Activated naive CD4-positive, alpha-beta T cell treated with anti-CD3 and anti-CD28 coated beads, Interleukin-2, amount 10 ng/mL, durations not matched to agents 7 days and 5 days (primary cell): ENCODE results near the gene NPTN.

Experiments
- CTCF ChIA-PET: fragments of 350-600 bp; sonication (Branson Sonifier 250); formaldehyde crosslinking; loops from one replicate; lab custom pipeline; 2021; ENCODE audit warnings: antibody characterized with exemption; lab: Charles Lee
- DNase-seq: peaks from one replicate; pipeline ENCODE4 v3.0.0-alpha.2; 2020
- H3K27ac Mint-ChIP-seq: one replicate; pipeline ENCODE4 v1.8.0; 2021; ENCODE audit warnings: mild to moderate bottlenecking, moderate library complexity, mixed read lengths
- H3K27me3 Mint-ChIP-seq: one replicate; pipeline ENCODE4 v1.8.0; 2021; ENCODE audit warnings: mild to moderate bottlenecking, mixed read lengths
- H3K36me3 Mint-ChIP-seq: one replicate; pipeline ENCODE4 v1.8.0; 2021; ENCODE audit warnings: mixed read lengths
- H3K4me1 Mint-ChIP-seq: one replicate; pipeline ENCODE4 v1.8.0; 2021; ENCODE audit warnings: mixed read lengths
- H3K4me3 Mint-ChIP-seq: one replicate; pipeline ENCODE4 v1.8.0; 2021; ENCODE audit warnings: mild to moderate bottlenecking, moderate library complexity, mixed read lengths
- H3K9me3 Mint-ChIP-seq: one replicate; pipeline ENCODE4 v1.8.0; 2021; ENCODE audit warnings: mixed read lengths

Gene NPTN

DNA sequence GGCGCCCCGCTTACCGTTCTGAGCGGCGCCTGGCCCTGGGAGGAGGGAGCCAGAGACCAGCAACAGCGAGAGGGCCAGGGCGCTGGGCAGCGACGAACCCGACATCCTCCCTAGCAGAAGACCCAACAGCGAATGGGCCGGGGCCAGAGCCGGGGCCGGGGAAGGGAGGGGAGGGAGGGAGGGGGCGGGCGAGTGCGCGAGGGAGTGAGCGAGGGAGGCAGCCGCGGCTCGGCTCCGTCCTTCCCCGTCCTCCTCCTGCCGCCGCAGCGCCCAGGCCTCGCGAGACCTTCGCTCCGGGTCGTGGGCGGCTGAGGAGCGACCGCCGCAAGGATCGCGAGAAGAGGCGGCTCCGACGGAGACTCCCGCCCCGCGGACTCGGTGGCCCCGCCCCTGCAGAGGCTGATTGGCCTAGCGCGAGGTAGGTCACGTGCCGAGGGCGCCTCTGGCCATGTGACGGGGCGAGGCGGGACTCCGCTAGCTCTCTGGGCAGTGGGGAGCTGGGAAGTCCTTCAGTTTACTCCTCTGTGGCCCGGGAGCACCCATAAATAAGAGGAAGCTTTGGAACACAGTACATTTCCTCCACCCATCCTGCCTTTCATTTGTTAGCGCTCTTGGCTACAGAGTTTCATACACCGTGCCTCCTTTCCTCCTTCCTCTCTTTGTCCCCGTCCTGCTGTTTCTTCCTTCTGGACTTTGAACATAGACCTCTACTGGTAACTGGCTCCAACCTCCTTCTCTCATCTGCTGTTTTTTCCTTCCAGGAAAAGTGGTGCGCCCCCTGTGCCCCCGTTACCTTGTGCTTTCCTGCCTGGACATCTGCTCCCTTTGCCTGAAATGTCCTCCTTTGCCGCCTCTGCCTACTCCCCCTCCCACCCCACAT, at the start of gene NPTN:
Gene NPTN, minus strand, starts transcription at position 279 of the 880 bp plus-strand sequence. Its CDS starts 174 bp downstream, at position 105.
- Mint-ChIP-seq H3K27ac (peak within 1 kb of the TSS; percentile 78), H3K36me3 (peaks cover 2% of the 10 kb centered on the region), H3K9me3 (no peaks in the 10 kb centered on the region), H3K4me1 (peaks cover 37% of the 10 kb centered on the region), H3K27me3 (peaks cover 20% of the 10 kb centered on the region), H3K4me3 (peak within 1 kb of the TSS; percentile 81)
- CTCF ChIA-PET, result interaction anchor here (1.0 to 14.2 kb wide), 6 partner anchors 11 to 848 kb away, joined by 3 to 275 read pairs (median 5); no protein-coding TSS in a partner anchor
- peak; percentile 98 for DNase-seq

GRCh38 chr15:73682600-73683090, 49.5 kb upstream of the NPTN start:
- DNase-seq, result no peak
- Mint-ChIP-seq H3K9me3 (no peaks in the 10 kb centered on the region), H3K4me3 (no peak overlapping the region), H3K4me1 (peaks cover 6% of the 10 kb centered on the region), H3K36me3 (no peaks in the 10 kb centered on the region), H3K27ac (no peak overlapping the region), H3K27me3 (peaks cover 78% of the 10 kb centered on the region)
- CTCF ChIA-PET, result interaction anchor here (0.6 to 1.3 kb wide), 5 partner anchors 16 to 73 kb away, joined by 3 to 4 read pairs (median 3); no protein-coding TSS in a partner anchor

DNA sequence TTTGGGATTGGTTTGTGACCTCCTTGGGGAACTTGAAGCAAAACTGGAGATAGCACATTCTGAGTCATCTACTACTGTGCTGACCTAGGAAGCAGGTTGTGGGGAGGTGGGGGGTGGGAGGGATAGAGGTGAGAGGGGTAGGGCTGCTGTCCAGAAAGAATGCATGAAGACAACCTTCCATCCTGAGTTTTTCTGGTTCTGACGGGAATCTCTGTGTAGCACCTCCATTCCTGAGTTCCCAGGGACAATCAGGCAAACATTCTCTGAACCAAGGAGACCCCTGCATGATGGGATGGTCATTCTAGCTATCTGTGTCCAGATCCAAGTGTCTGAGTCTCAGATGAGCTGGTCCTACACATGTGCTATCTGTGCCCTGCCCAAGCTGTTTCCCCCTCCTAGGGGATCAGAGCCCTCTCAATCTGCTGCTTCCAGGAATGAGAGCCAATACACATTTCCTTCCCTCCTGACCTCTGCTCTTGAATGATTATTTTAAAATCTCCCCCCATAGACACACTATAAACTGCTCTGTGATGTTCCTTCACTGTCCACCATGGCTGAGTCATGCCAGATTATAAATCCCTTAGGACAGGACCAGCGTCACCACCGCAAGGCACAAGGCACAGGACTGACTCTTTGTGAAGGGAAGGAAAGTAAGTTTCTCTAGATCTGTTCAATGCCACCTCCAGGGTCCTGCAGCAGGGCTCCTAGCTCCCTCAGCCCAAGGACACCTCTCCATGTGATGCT, 48.8 kb upstream of the NPTN start:
- no peak overlapping the region for H3K27ac Mint-ChIP-seq
- CTCF ChIA-PET, result interaction anchor here (0.6 to 1.3 kb wide), 4 partner anchors 19 to 72 kb away, joined by 3 read pairs; no protein-coding TSS in a partner anchor
- no peaks in the 10 kb centered on the region for H3K36me3 Mint-ChIP-seq
- peaks cover 72% of the 10 kb centered on the region for H3K27me3 Mint-ChIP-seq
- DNase-seq, result no peak
- peaks cover 6% of the 10 kb centered on the region for H3K4me1 Mint-ChIP-seq
- no peaks in the 10 kb centered on the region for H3K9me3 Mint-ChIP-seq
- no peak overlapping the region for H3K4me3 Mint-ChIP-seq

DNA sequence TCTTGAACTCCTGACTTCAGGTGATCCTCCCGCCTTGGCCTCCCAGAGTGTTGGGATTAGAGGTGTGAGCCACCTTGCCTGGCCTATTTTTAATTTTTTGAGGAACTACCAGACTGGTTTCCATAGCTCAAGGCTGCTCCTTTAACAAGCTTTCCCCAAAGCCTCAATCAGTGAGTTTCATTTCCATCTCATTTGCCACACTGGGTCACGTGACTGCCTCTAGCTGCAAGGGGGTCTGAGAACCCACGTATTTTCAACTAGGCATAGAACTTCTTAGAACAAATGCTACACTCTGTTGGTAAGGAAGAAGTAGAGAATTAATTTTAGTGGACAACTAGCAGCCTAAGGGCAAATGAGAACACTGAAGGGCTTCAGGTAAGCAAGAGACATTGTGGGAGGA, 47.9 kb upstream of the NPTN start:
- DNase-seq, result no peak
- CTCF ChIA-PET, result interaction anchor here (1.1 kb wide), 2 partner anchors 14 to 44 kb away, joined by 3 to 5 read pairs; no protein-coding TSS in a partner anchor
- Mint-ChIP-seq H3K4me3 (no peak overlapping the region), H3K27ac (no peak overlapping the region), H3K36me3 (no peaks in the 10 kb centered on the region), H3K9me3 (no peaks in the 10 kb centered on the region), H3K4me1 (peaks cover 6% of the 10 kb centered on the region), H3K27me3 (peaks cover 62% of the 10 kb centered on the region)

- no peak overlapping the region for H3K4me3 Mint-ChIP-seq
- CTCF ChIA-PET, result interaction anchor here (1.1 to 4.8 kb wide), 3 partner anchors 14 to 44 kb away, joined by 3 to 34 read pairs (median 5); no protein-coding TSS in a partner anchor
- DNase-seq, result no peak
- H3K4me1 Mint-ChIP-seq, result peaks cover 6% of the 10 kb centered on the region
- peaks cover 57% of the 10 kb centered on the region for H3K27me3 Mint-ChIP-seq
- no peaks in the 10 kb centered on the region for H3K9me3 Mint-ChIP-seq
- no peaks in the 10 kb centered on the region for H3K36me3 Mint-ChIP-seq
- H3K27ac Mint-ChIP-seq, result no peak overlapping the region
These were observed 47.4 kb upstream of the NPTN start for GRCh38 chr15:73680549-73680948.

GRCh38 chr15:73679964-73680363, 46.8 kb upstream of the NPTN start:
- Mint-ChIP-seq H3K36me3 (no peaks in the 10 kb centered on the region), H3K9me3 (no peaks in the 10 kb centered on the region), H3K4me3 (no peak overlapping the region), H3K27me3 (peaks cover 51% of the 10 kb centered on the region), H3K27ac (no peak overlapping the region), H3K4me1 (peaks cover 4% of the 10 kb centered on the region)
- CTCF ChIA-PET, result interaction anchor here (1.1 to 4.8 kb wide), 2 partner anchors 15 to 25 kb away, joined by 3 to 34 read pairs; no protein-coding TSS in a partner anchor
- no peak for DNase-seq

DNA sequence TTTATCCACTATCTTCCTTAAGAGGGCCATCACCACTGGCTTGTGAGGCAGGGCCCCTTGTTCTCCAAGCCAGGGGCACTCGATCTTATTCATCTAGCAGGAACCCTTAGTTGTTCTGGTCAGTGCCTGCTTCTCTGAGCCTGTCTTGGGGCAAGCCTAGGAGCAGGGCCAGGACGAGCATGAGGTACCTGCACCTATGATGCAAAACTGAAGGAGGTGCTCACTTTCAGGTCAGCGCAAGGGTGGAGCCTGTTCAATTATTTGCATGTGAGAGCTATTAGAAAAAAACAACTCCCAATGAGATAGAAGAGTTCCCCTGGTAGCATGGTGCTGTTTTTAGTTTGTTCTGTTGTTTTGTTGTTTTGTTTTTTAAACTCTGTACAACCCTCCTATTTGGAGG, 46.0 kb upstream of the NPTN start:
- Mint-ChIP-seq H3K4me1 (peaks cover 4% of the 10 kb centered on the region), H3K27ac (no peak overlapping the region), H3K9me3 (no peaks in the 10 kb centered on the region), H3K4me3 (no peak overlapping the region), H3K27me3 (peaks cover 46% of the 10 kb centered on the region), H3K36me3 (no peaks in the 10 kb centered on the region)
- DNase-seq, result no peak
- CTCF ChIA-PET, result interaction anchor here (2.7 to 4.8 kb wide), 4 partner anchors 12 to 43 kb away, joined by 15 to 50 read pairs (median 30); no protein-coding TSS in a partner anchor

DNA sequence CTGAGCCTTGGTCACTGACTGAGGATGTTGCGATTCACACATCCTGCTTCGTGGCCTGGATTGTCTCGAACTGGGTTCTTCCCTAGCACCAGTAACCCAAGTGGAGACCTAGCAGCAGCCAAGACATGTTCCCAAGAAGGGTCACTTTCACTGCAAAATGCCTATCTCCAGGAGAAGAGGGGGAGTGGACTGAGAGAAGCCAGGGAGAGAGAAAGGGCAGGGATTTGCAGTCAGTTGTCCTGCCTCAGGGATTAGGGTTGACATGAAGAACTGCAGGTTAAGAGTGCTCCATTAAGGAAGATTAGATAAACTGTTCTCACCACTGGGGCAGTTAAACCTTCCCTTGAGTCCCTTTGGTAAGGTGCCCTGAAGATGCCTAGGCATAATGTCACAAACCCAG, 45.3 kb upstream of the NPTN start:
- CTCF ChIA-PET, result interaction anchor here (1.3 to 4.8 kb wide), 8 partner anchors 8 to 318 kb away, joined by 3 to 50 read pairs (median 21); no protein-coding TSS in a partner anchor
- H3K4me3 Mint-ChIP-seq, result no peak overlapping the region
- H3K27me3 Mint-ChIP-seq, result peaks cover 44% of the 10 kb centered on the region

DNA sequence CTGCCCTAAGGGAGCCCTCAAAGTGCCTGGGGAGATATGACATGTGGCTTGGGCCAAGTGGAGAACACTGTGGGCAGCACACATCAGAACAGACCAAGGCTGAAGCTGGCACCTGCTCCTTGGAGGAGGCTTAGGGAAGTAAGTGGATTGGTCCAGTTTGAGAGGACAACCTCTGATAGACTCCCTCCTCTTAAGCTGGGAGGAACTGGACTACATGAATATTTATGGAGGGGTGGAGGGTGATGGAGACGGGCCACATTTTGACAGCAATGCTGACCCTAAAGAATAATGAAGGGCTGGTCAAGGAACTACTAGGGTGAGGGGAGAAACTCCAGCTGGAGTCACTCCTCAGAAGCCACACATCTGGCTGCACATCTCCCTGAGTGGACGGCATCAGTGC, 44.5 kb upstream of the NPTN start:
- Mint-ChIP-seq H3K4me3 (no peak overlapping the region), H3K9me3 (no peaks in the 10 kb centered on the region), H3K27ac (no peak overlapping the region), H3K36me3 (no peaks in the 10 kb centered on the region), H3K4me1 (peaks cover 2% of the 10 kb centered on the region), H3K27me3 (peaks cover 44% of the 10 kb centered on the region)
- DNase-seq, result no peak
- CTCF ChIA-PET, result interaction anchor here (0.6 to 4.8 kb wide), 18 partner anchors 9 to 318 kb away, joined by 3 to 50 read pairs (median 6); no protein-coding TSS in a partner anchor

More for the DNA sequence above, 45.3 kb upstream of the NPTN start:
- H3K4me1 Mint-ChIP-seq, result peaks cover 2% of the 10 kb centered on the region
- no peaks in the 10 kb centered on the region for H3K36me3 Mint-ChIP-seq
- no peaks in the 10 kb centered on the region for H3K9me3 Mint-ChIP-seq
- DNase-seq, result no peak
- no peak overlapping the region for H3K27ac Mint-ChIP-seq

DNA sequence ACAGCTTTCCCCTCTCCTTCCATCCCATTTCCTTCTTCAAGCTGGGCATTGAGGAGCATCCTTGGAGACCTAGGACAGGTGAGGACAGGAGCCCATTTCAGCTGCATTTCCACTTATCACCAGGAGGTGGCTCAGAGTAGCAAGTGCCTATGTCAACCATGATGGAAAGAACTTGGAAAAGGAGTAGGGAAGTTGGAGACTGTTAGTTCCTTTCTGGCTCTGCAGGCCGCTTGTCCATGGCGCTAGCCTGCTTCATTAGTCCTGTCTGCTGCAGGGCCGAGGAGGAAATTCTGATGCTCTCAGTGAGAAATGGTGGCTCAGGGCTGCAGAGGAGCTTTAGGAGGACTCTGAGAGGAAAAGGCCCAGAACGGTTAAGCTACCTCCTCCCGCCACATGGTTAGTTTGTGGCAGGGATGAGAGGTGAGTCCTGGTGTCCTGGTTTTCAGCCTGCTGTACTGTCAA, 44.0 kb upstream of the NPTN start:
- CTCF ChIA-PET, result interaction anchor here (0.7 to 4.8 kb wide), 21 partner anchors 10 to 317 kb away, joined by 3 to 50 read pairs (median 5); no protein-coding TSS in a partner anchor
- Mint-ChIP-seq H3K27me3 (peaks cover 39% of the 10 kb centered on the region), H3K27ac (no peak overlapping the region), H3K4me3 (no peak overlapping the region), H3K36me3 (no peaks in the 10 kb centered on the region), H3K4me1 (peaks cover 2% of the 10 kb centered on the region), H3K9me3 (no peaks in the 10 kb centered on the region)
- DNase-seq, result peak; percentile 68

DNA sequence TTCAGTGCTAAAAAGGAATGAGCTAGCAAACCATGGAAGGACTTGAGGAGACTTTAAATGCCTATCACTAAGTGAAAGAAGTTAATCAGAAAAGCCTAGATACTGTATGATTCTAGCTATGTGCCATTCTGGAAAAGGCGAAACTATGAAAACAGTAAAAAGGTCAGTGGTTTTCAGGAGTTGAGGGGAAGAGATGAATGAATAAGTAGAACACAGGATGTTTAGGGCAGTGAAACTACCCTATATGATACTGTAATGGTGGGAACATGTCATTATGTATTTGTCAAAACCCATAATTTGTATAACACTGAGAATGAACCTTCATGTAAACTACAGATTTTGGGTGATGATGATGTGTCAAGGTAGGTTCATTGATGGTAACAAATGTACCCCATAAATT, 41.4 kb upstream of the NPTN start:
- Mint-ChIP-seq H3K36me3 (no peaks in the 10 kb centered on the region), H3K4me1 (peaks cover 2% of the 10 kb centered on the region), H3K9me3 (no peaks in the 10 kb centered on the region), H3K27ac (no peak overlapping the region), H3K27me3 (peaks cover 31% of the 10 kb centered on the region), H3K4me3 (no peak overlapping the region)
- CTCF ChIA-PET, result interaction anchor here (1.0 to 2.5 kb wide), 3 partner anchors 25 to 38 kb away, joined by 3 to 9 read pairs (median 5); no protein-coding TSS in a partner anchor
- DNase-seq, result no peak

DNA sequence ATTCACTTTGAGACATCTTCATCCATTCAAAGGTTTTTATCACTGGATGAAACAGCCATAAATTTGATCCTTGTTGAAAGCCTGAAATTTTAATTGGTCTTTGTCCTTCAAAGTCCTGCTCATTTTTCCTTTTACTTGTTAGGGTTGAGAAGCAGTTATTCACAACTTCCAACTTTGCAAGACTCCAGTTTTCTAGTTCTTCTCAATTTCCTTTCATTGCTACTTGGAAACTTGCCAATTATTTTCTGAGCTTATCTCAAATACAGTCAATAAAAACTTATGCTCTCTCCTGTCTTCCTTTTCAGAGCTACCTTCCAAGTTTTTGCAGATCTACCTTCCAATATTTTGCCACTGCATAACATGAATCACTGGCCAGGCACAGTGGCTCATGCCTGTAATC, 27.3 kb upstream of the NPTN start:
- H3K4me3 Mint-ChIP-seq, result no peak overlapping the region
- CTCF ChIA-PET, result no interaction called here
- no peaks in the 10 kb centered on the region for H3K36me3 Mint-ChIP-seq
- no peak for DNase-seq
- H3K27ac Mint-ChIP-seq, result no peak overlapping the region
- H3K27me3 Mint-ChIP-seq, result peaks cover 24% of the 10 kb centered on the region
- peaks cover 3% of the 10 kb centered on the region for H3K4me1 Mint-ChIP-seq
- H3K9me3 Mint-ChIP-seq, result peaks cover 2% of the 10 kb centered on the region

DNA sequence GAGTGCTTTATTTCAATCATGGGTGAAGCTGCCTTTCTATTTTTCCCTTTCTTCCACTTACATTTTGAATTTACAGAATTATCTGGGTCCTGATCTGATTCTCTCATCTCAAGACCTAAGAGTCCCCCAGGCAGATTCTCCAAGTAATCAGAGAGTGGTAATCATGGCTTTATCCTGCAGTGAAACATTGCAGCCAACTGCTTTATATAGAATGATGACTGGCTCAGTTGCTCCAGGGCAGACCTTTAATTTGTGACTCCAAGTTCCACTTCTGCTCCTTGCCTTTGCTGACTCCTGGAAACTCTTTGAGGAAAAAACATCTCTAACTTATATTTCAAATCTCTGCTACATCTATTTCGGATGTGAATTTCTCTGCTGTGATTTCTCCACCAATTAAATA, 25.5 kb upstream of the NPTN start:
- Mint-ChIP-seq H3K9me3 (peaks cover 2% of the 10 kb centered on the region), H3K36me3 (no peaks in the 10 kb centered on the region), H3K4me1 (peaks cover 3% of the 10 kb centered on the region), H3K27me3 (peaks cover 24% of the 10 kb centered on the region), H3K27ac (no peak overlapping the region), H3K4me3 (no peak overlapping the region)
- no peak for DNase-seq
- CTCF ChIA-PET, result interaction anchor here (1.8 kb wide), 1 partner anchor 22 kb away, joined by 9 read pairs; no protein-coding TSS in a partner anchor
